SU-DHL-6 (cell line): ENCODE measurements around the gene GAS7.

Experiments used
- CTCF ChIP-seq: fragments of 200-600 bp; sonication (generic); IDR thresholded peaks from one replicate; pipeline ENCODE4 v1.5.1; 2017; ENCODE audit warnings: antibody characterized with exemption, mild to moderate bottlenecking, low read length, moderate library complexity; ENCODE audit not compliant: insufficient read depth, poor library complexity, severe bottlenecking
- EZH2phosphoT487 ChIP-seq: fragments of 200-600 bp; sonication (generic), shearing (Covaris generic); conservative IDR thresholded peaks from 2 replicates; pipeline ENCODE4 v1.6.1; 2018; ENCODE audit warnings: mild to moderate bottlenecking, antibody characterized with exemption, low read length, moderate library complexity, mixed read lengths

- TF ChIP-seq CTCF (no peak), EZH2phosphoT487 (no peak)
Observed at GRCh38 chr17:10182785-10183184, 15.6 kb downstream of the GAS7 start.
